Pancreas (tissue), 10 donors: ENCODE measurements around the gene STRA8. TPM values are rescaled to one million over a fixed set of nuclear protein-coding genes. Genes with fewer than 3 reads are reported as not detected.

Source experiments
- ATAC-seq, 4 donors: fragments of 200-7000 bp; cut with Tn5 transposase; one replicate each; pipeline versions ENCODE4 v1.8.0 to v1.9.1; 2020; ENCODE audit warnings: mild to moderate bottlenecking in 4 of 4, moderate library complexity in 4 of 4
- DNase-seq, 6 donors: peaks; one replicate each; pipeline ENCODE4 v3.0.0-alpha.2; 2020
- FAIRE-seq: peaks from 2 replicates; lab custom pipeline; 2012; peaks lifted over from hg19 to GRCh38; lab: Jason Lieb, UNC
- H3K27ac ChIP-seq, 4 donors: fragments of 200-600 bp; sonication (generic); 1 replicate in 3 of 4; 2 replicates in 1 of 4; pipeline versions ENCODE4 v1.5.0 to v1.8.0; 2020
- H3K27me3 ChIP-seq, 4 donors: fragments of 200-600 bp; one replicate each; pipeline ENCODE4 v1.8.0; 2021
- H3K36me3 ChIP-seq, 3 donors: fragments of 200-600 bp; sonication (generic) in 1 of 3; one replicate each; pipeline versions ENCODE4 v1.5.0 to v1.8.0; 2020 to 2021
- H3K4me1 ChIP-seq, 3 donors: fragments of 200-600 bp; one replicate each; pipeline ENCODE4 v1.8.0; 2021
- H3K4me3 ChIP-seq, 4 donors: fragments of 200-600 bp; sonication (generic) in 2 of 4; one replicate each; pipeline versions ENCODE4 v1.5.0 to v1.8.0; 2020 to 2021
- H3K9me3 ChIP-seq, 4 donors: fragments of 200-600 bp; one replicate each; pipeline ENCODE4 v1.8.0; 2021
- CTCF ChIP-seq, 4 donors: fragments of 200-600 bp; sonication (generic) in 3 of 4; IDR thresholded peaks; one replicate each; pipeline versions ENCODE4 v1.5.0 to v1.8.0; 2021; ENCODE audit warnings: antibody characterized with exemption in 4 of 4
- WGBS, 2 donors: extraction: QIAGEN DNeasy Blood & Tissue Kit; methylation state at CpG; one replicate each; pipeline ENCODE4 v1.1.7; 2013; 5-methylcytosine and 5-hydroxymethylcytosine counted together
- intact Hi-C, 3 donors: fragments of 100-400 bp; cut with DNase I; formaldehyde crosslinking; loops; one replicate each; pipeline versions ENCODE4 v1.11.1 to v1.14.2; 2022
- polyA plus RNA-seq, 2 donors: library from polyadenylated mRNA; stranded (reverse); fragments of 200-250 nt; gene quantifications; one replicate each; pipeline ENCODE4 v1.2.3, GENCODE V29; 2013
- total RNA-seq, 6 donors: library from RNA; stranded (reverse); fragmentation: NEBNext Ultra II Directional in 4 of 6; extraction: Animal tissue kit (Norgen Biotek cat#: 25700) in 4 of 6; gene quantifications; one replicate each; pipeline versions ENCODE4 v1.2.1 to v1.2.4, GENCODE V29; 2021 to 2023
- donor health status: healthy with polysubstance abuse.
- donor health status: DM: no; HTN: no; CAD: no; lungs with moderate emphysema.
- donor health status: DM: no; HTN: no; CAD: no.
- donor health status: control.
- donor health status: control.
- donor health status: Bipolar disorder and iron deficiency.
- donor health status: DM: yes; HTN: yes; CAD: no.
- donor health status: DM: no; HTN: no; CAD: no.
- donor health status: DM: no; HTN: no; CAD: no.
- donor health status: DM: yes; HTN: yes; CAD: no.

STRA8 gene
- total and polyA plus RNA-seq, 8 donors, result 0.12 TPM; not detected in 7

GRCh38 chr7:135195968-135196629, 37.5 kb upstream of the STRA8 start:
- FAIRE-seq, result no peak
- no peaks in the 10 kb centered on the region for H3K27me3 ChIP-seq
- H3K27ac ChIP-seq, result peak overlapping the region in 1 of 4 donors; percentile 20
- H3K4me3 ChIP-seq, result no peak overlapping the region
- 74 to 77% methylated on average over 14 of the region's 14 CpGs for WGBS, 2 donors
- TF ChIP-seq CTCF (IDR thresholded peaks at IDR 0.05), result no peak
- H3K36me3 ChIP-seq, result peaks cover 0 to 78% (median 12%) of the 10 kb centered on the region in 3 donors
- peak; percentile 4 to 29 (median 17) for ATAC-seq
- intact Hi-C loops, result no loop called here
- H3K4me1 ChIP-seq, result peaks cover 3 to 9% (median 5%) of the 10 kb centered on the region in 3 donors
- peak in 3 of 6 donors; percentile 64 to 70 (median 70) for DNase-seq
- H3K9me3 ChIP-seq, result no peaks in the 10 kb centered on the region

GRCh38 chr7:135197343-135197742, 36.3 kb upstream of the STRA8 start:
- Histone ChIP-seq H3K27me3 (no peaks in the 10 kb centered on the region), H3K4me1 (peaks cover 7 to 20% (median 14%) of the 10 kb centered on the region in 3 donors), H3K36me3 (peaks cover 0 to 68% (median 11%) of the 10 kb centered on the region in 3 donors), H3K9me3 (no peaks in the 10 kb centered on the region), H3K4me3 (no peak overlapping the region), H3K27ac (no peak overlapping the region)
- no peak for TF ChIP-seq CTCF (IDR thresholded peaks at IDR 0.05)
- no peak for DNase-seq
- 90 to 93% methylated on average over 2 of the region's 2 CpGs for WGBS, 2 donors
- no peak for ATAC-seq
- intact Hi-C loops, result no loop called here
- no peak for FAIRE-seq

GRCh38 chr7:135197906-135198655, 35.6 kb upstream of the STRA8 start:
- WGBS, 2 donors, result 94 to 95% methylated on average over 15 of the region's 15 CpGs
- intact Hi-C loops, result no loop called here
- FAIRE-seq (no peak), ATAC-seq (no peak), DNase-seq (no peak)
- Histone ChIP-seq H3K4me3 (no peak overlapping the region), H3K27me3 (no peaks in the 10 kb centered on the region), H3K4me1 (peaks cover 15 to 21% (median 20%) of the 10 kb centered on the region in 3 donors), H3K9me3 (no peaks in the 10 kb centered on the region), H3K36me3 (peaks cover 0 to 67% (median 9%) of the 10 kb centered on the region in 3 donors), H3K27ac (no peak overlapping the region)
- no peak for TF ChIP-seq CTCF (IDR thresholded peaks at IDR 0.05)

GRCh38 chr7:135199439-135199838, 34.2 kb upstream of the STRA8 start:
- no peak for FAIRE-seq
- H3K36me3 ChIP-seq, result peaks cover 0 to 74% (median 9%) of the 10 kb centered on the region in 3 donors

More at GRCh38 chr7:135199439-135199838, 34.2 kb upstream of the STRA8 start:
- TF ChIP-seq CTCF (IDR thresholded peaks at IDR 0.05), result no peak
- intact Hi-C loops, result no loop called here
- 89 to 93% methylated on average over 4 of the region's 4 CpGs for WGBS, 2 donors
- ATAC-seq (no peak), DNase-seq (no peak)
- Histone ChIP-seq H3K4me1 (peaks cover 25 to 30% (median 28%) of the 10 kb centered on the region in 3 donors), H3K27me3 (no peaks in the 10 kb centered on the region), H3K4me3 (no peak overlapping the region), H3K27ac (no peak overlapping the region), H3K9me3 (no peaks in the 10 kb centered on the region)
